Measurements from ENCODE around the gene INPP5A. TPM values are rescaled to one million over a fixed set of nuclear protein-coding genes. Genes with fewer than 3 reads are reported as not detected.
"Not testable (repeated sequence)": the region's sequence is repeated elsewhere in the genome, so short reads cannot be mapped to it uniquely, and the experiment has no call there.

INPP5A gene
- total and polyA plus RNA-seq, 10 donors, result 11.1 to 41.3 (median 30.8) TPM

DNA sequence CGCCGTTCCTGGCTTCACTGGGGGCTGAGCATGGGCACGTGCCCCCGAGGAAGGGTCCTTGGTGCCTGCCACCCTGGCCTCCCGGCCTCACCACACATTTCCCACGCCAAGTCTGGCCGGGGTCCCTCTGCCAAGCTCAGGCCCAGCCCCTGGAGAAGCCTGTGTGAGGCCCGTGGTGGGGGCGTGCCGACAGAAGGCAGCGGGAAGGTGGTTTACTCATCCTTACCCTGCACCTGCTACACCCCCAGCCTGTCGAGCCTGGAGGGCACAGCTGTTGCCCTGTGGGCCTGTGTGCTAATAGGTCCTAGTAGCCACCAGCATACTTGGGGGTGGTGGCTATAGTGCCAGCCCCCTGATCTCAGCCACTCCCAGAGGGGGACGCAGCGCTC is 201.6 kb downstream of the INPP5A start:
- Histone ChIP-seq H3K4me1 (no peaks in the 10 kb centered on the region), H3K9me3 (no peaks in the 10 kb centered on the region), H3K27me3 (replicated peaks in 1 of 7) (no peaks in the 10 kb centered on the region), H3K36me3 (peaks cover 0 to 95% (median 21%) of the 10 kb centered on the region in 6 donors), H3K27ac (no peak overlapping the region), H3K4me3 (no peak overlapping the region)
- WGBS, 5 donors, result 87 to 94% (median 90%) methylated on average over 12 to 14 of the region's 14 CpGs
- intact Hi-C loops (cut with DNase I; ENCODE audit: low total_unique reads), result no loop called here
- TF ChIP-seq POLR2AphosphoS5 (IDR thresholded peaks at IDR 0.05), result no peak
- TF ChIP-seq, protein P1, sequence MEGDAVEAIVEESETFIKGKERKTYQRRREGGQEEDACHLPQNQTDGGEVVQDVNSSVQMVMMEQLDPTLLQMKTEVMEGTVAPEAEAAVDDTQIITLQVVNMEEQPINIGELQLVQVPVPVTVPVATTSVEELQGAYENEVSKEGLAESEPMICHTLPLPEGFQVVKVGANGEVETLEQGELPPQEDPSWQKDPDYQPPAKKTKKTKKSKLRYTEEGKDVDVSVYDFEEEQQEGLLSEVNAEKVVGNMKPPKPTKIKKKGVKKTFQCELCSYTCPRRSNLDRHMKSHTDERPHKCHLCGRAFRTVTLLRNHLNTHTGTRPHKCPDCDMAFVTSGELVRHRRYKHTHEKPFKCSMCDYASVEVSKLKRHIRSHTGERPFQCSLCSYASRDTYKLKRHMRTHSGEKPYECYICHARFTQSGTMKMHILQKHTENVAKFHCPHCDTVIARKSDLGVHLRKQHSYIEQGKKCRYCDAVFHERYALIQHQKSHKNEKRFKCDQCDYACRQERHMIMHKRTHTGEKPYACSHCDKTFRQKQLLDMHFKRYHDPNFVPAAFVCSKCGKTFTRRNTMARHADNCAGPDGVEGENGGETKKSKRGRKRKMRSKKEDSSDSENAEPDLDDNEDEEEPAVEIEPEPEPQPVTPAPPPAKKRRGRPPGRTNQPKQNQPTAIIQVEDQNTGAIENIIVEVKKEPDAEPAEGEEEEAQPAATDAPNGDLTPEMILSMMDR (IDR thresholded peaks at IDR 0.05 in 8 of 11, conservative IDR thresholded peaks at IDR 0.05 in 3 of 11), result no peak
- TF ChIP-seq POLR2A (IDR thresholded peaks at IDR 0.05), result no peak
- DNase-seq, result no peak

DNA sequence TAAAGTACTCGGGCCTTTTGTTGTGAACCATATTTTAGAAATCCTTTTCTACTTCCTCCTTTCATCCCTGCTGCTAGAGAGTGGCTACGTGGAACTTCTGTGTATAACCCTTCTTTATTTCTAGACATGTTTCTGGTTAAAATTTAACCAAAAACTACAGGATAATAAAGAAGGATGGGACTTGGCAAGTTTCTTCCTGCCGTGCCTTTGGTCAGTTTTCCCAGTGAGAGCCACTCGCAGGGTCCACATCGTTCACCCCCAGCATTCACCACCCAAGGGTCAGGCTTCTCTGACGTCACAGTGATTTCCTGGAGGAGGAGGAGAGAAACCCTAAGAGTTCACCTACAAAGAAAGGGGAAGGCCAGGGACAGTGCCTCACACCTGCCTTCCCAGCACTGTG is 203.0 kb downstream of the INPP5A start:
- Histone ChIP-seq H3K27ac (no peak overlapping the region), H3K27me3 (replicated peaks in 1 of 7) (no peaks in the 10 kb centered on the region), H3K9me3 (no peaks in the 10 kb centered on the region), H3K4me3 (no peak overlapping the region), H3K36me3 (peaks cover 0 to 94% (median 21%) of the 10 kb centered on the region in 6 donors), H3K4me1 (no peaks in the 10 kb centered on the region)
- intact Hi-C loops (cut with DNase I; ENCODE audit: low total_unique reads), result no loop called here
- WGBS, 5 donors, result 77 to 87% (median 78%) methylated on average over 6 of the region's 6 CpGs
- TF ChIP-seq POLR2AphosphoS5 (IDR thresholded peaks at IDR 0.05) (no peak), POLR2A (IDR thresholded peaks at IDR 0.05) (no peak)
- TF ChIP-seq, protein P1 (IDR thresholded peaks at IDR 0.05 in 8 of 11, conservative IDR thresholded peaks at IDR 0.05 in 3 of 11), result no peak
- no peak for DNase-seq

DNA sequence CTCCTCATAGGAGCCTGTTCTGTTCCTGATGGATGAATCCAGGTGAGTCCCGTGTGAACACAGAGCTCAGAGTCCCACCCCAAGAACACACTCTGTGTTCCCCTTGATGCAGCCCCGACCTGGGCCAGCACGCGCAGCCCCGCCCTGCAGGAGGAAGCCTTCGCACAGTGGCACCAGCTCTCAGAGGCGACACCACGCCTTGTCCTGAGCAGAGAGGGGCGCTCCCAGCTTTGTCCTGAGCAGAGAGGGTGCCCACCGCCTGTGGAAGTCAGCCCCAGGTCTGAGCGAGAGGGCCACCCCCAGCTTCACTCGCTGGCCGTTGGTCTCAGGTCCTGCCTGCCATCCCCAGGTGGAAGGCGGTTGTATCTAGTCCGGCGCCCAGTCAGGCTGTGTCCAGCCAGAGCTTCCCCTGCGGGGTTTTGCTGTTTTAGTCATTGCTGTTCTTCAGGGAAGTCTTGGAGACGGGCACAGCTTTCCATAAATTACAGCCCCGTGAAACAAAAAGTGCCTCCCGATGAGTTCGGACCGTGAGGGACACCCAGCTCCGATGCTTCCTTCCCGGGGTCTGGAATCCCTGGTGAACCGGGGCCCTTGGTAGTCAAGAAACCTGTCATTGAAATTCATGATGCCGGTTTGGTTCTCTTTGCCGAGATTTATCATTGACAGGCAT is 204.7 kb downstream of the INPP5A start:
- Histone ChIP-seq H3K27ac (no peak overlapping the region), H3K27me3 (replicated peaks in 1 of 7) (no peaks in the 10 kb centered on the region), H3K4me1 (no peaks in the 10 kb centered on the region), H3K4me3 (no peak overlapping the region), H3K9me3 (no peaks in the 10 kb centered on the region), H3K36me3 (peaks cover 0 to 88% (median 13%) of the 10 kb centered on the region in 6 donors)
- WGBS, 5 donors, result 90 to 97% (median 92%) methylated on average over 19 to 27 of the region's 27 CpGs
- TF ChIP-seq POLR2A (IDR thresholded peaks at IDR 0.05), result no peak
- no peak for TF ChIP-seq POLR2AphosphoS5 (IDR thresholded peaks at IDR 0.05)
- TF ChIP-seq, protein P1 (IDR thresholded peaks at IDR 0.05 in 8 of 11, conservative IDR thresholded peaks at IDR 0.05 in 3 of 11), result no peak
- DNase-seq, result no peak
- intact Hi-C loops (cut with DNase I; ENCODE audit: low total_unique reads), result no loop called here

DNA sequence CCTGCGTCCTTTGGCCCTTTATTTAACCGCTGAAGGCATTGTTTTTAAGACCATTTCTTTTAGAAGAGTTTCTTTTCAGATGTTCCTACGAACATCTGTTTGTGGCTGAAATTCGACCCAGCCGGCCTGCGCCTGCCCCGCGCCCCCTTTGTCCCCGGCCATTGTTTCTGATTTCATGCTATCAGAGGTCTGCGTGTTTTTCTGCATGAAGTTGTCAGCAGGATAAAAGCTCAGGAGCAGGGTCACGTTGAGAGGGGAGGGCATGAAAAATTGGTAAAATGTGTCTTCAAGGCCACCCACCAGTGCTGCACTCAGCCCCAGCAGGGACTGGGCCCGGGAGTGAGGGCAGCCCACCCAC is 205.2 kb downstream of the INPP5A start:
- no peak for DNase-seq
- Histone ChIP-seq H3K4me3 (no peak overlapping the region), H3K4me1 (no peaks in the 10 kb centered on the region), H3K9me3 (no peaks in the 10 kb centered on the region), H3K27ac (no peak overlapping the region), H3K36me3 (peaks cover 0 to 87% (median 13%) of the 10 kb centered on the region in 6 donors), H3K27me3 (replicated peaks in 1 of 7) (no peaks in the 10 kb centered on the region)
- TF ChIP-seq, protein P1 (IDR thresholded peaks at IDR 0.05 in 8 of 11, conservative IDR thresholded peaks at IDR 0.05 in 3 of 11), result no peak
- TF ChIP-seq POLR2A (IDR thresholded peaks at IDR 0.05), result no peak
- no peak for TF ChIP-seq POLR2AphosphoS5 (IDR thresholded peaks at IDR 0.05)
- intact Hi-C loops (cut with DNase I; ENCODE audit: low total_unique reads), result no loop called here
- WGBS, 5 donors, result 90 to 94% (median 92%) methylated on average over 11 to 12 of the region's 12 CpGs

DNA sequence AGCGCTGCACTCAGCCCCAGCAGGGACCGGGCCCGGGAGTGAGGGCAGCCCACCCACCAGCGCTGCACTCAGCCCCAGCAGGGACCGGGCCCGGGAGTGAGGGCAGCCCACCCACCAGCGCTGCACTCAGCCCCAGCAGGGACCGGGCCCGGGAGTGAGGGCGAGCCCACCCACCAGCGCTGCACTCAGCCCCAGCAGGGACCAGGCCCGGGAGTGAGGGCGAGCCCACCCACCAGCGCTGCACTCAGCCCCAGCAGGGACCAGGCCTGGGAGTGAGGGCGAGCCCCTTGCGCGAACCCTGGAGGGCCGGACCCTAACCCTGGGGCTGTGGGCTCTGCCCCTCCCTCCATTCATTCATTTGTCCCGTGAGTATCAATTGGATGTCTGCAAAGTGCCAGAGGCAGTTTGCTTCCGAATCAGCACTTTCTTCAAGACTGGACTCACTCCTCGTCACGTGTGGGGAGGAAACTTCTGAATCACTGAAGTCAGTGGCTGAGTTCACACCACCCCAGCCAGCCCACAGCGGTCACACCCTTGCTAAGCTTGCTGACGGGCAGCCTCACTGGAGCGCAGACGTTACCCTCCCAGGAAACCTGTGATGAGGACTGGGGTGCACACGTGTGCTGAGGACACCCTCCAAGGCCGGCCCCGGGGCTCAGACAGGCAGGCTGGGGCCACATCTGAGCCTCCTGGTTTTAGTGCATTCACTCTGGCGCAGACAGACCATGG is 205.8 kb downstream of the INPP5A start:
- DNase-seq; H3K27me3 ChIP-seq (replicated peaks in 1 of 7); intact Hi-C loops (cut with DNase I; ENCODE audit: low total_unique reads); H3K9me3 ChIP-seq; H3K4me3 ChIP-seq; H3K27ac ChIP-seq; H3K4me1 ChIP-seq: not testable (repeated sequence)
- peaks cover 0 to 83% (median 13%) of the 10 kb centered on the region in 6 donors for H3K36me3 ChIP-seq
- WGBS, 5 donors, result 76 to 91% (median 89%) methylated on average over 14 to 30 of the region's 30 CpGs
